CD1c-positive myeloid dendritic cell (primary cell): ENCODE data around the gene CDH12.

ENCODE experiments used
- DNase-seq: peaks from one replicate; pipeline ENCODE4 v3.0.0-alpha.2; 2016; ENCODE audit errors: extremely low spot score

The CDH12 gene

GRCh38 chr5:22764736-22765135 is 88.4 kb downstream of the CDH12 start:
- DNase-seq: no peak

GRCh38 chr5:22757776-22758175 is 95.4 kb downstream of the CDH12 start:
- no peak for DNase-seq

GRCh38 chr5:22754155-22754554 is 99.0 kb downstream of the CDH12 start:
- no peak for DNase-seq

GRCh38 chr5:22751536-22751935 is 101.6 kb downstream of the CDH12 start:
- no peak for DNase-seq

- no peak for DNase-seq
These were observed 116.6 kb downstream of the CDH12 start for GRCh38 chr5:22736443-22737003.

- DNase-seq: no peak
These were observed 118.2 kb downstream of the CDH12 start for GRCh38 chr5:22734907-22735306.

- no peak for DNase-seq
These were observed 124.5 kb downstream of the CDH12 start for GRCh38 chr5:22728610-22729009.

GRCh38 chr5:22722491-22722890 is 130.7 kb downstream of the CDH12 start:
- no peak for DNase-seq

- no peak for DNase-seq
These were observed 131.1 kb downstream of the CDH12 start for GRCh38 chr5:22722056-22722455.

- no peak for DNase-seq
These were observed 133.3 kb downstream of the CDH12 start for GRCh38 chr5:22719842-22720241.

GRCh38 chr5:22710660-22711059 is 142.5 kb downstream of the CDH12 start:
- no peak for DNase-seq

GRCh38 chr5:22709743-22710142 is 143.4 kb downstream of the CDH12 start:
- DNase-seq: no peak

- DNase-seq: no peak
These were observed 144.3 kb downstream of the CDH12 start for GRCh38 chr5:22708770-22709328.

- no peak for DNase-seq
These were observed 146.2 kb downstream of the CDH12 start for GRCh38 chr5:22706901-22707300.

GRCh38 chr5:22699319-22699718 is 153.8 kb downstream of the CDH12 start:
- no peak for DNase-seq

GRCh38 chr5:22693121-22693520 is 160.0 kb downstream of the CDH12 start:
- no peak for DNase-seq

GRCh38 chr5:22683050-22683449 is 170.1 kb downstream of the CDH12 start:
- DNase-seq: no peak

GRCh38 chr5:22678886-22679285 is 174.3 kb downstream of the CDH12 start:
- no peak for DNase-seq

- no peak for DNase-seq
These were observed 180.0 kb downstream of the CDH12 start for GRCh38 chr5:22673131-22673530.

- no peak for DNase-seq
These were observed 183.8 kb downstream of the CDH12 start for GRCh38 chr5:22669345-22669744.

GRCh38 chr5:22665801-22666200 is 187.3 kb downstream of the CDH12 start:
- DNase-seq: no peak

GRCh38 chr5:22663134-22663533 is 190.0 kb downstream of the CDH12 start:
- no peak for DNase-seq

- DNase-seq: no peak
These were observed 190.8 kb downstream of the CDH12 start for GRCh38 chr5:22662391-22662790.

- DNase-seq: no peak
These were observed 201.8 kb downstream of the CDH12 start for GRCh38 chr5:22651355-22651754.
